ENCODE measurements around the gene DCXR.

DNA sequence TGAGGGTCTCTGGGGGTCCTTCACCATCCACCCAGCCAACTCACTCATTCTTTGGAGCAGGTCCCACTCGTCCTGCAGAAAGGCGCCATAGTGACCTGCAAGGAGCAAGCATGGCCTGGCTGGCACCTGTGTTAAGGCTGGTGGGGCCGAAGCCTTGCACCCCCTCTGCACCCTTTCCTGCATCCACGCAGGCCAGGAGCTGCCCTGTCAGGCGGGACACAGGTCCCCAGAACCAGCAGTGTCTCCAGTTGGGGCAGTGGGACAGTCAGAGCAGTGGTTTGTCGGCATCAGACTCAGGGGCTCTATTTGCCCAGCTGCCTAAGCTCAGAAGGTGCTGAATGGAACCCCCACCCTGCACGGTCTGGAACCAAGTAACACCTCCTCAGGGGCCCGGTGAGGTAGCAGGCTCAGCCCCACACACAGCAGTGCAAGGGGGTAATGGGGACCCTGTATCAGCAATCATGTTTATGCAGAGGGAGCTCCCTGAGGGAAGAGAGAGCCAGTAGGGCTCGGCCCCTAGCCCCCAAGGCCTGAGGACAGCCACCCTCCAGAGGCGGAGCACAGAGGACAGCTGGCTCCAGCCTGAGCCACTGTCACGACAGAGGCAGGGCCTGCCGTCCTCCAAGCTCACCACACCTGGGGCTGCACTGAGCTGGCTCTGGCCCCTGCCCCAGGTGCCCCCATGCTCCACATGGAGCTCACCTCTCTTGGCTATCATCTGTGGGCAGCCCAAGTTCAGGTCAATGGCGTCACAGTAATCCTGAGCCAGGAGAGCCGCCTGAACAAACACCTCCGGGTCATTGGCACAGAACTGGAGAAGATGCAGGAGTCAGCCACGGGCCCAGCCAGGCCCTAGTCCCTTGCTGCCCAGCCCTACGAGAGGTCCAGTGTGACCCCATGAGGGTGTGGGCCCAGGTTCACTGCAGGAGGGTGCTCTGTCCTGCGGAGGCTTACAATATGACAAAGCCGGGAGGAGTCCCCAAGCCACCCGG is 26.2 kb upstream of the DCXR start:
- TF ChIP-seq, protein P1, sequence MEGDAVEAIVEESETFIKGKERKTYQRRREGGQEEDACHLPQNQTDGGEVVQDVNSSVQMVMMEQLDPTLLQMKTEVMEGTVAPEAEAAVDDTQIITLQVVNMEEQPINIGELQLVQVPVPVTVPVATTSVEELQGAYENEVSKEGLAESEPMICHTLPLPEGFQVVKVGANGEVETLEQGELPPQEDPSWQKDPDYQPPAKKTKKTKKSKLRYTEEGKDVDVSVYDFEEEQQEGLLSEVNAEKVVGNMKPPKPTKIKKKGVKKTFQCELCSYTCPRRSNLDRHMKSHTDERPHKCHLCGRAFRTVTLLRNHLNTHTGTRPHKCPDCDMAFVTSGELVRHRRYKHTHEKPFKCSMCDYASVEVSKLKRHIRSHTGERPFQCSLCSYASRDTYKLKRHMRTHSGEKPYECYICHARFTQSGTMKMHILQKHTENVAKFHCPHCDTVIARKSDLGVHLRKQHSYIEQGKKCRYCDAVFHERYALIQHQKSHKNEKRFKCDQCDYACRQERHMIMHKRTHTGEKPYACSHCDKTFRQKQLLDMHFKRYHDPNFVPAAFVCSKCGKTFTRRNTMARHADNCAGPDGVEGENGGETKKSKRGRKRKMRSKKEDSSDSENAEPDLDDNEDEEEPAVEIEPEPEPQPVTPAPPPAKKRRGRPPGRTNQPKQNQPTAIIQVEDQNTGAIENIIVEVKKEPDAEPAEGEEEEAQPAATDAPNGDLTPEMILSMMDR (IDR thresholded peaks at IDR 0.05): no peak
- no peak for TF ChIP-seq POLR2A (IDR thresholded peaks at IDR 0.05)
